GM18508 (cell line): ENCODE measurements around the gene ZNF329.

Experiments
- ATAC-seq: cut with Tn5 transposase; IDR thresholded peaks from one replicate; pipeline ENCODE4 v1.9.1; 2021; ENCODE audit warnings: moderate number of reproducible peaks; ENCODE audit not compliant: insufficient read depth, unreplicated experiment

The ZNF329 gene

GRCh38 chr19:58123354-58123753, 27.2 kb downstream of the ZNF329 start:
- ATAC-seq = no peak

GRCh38 chr19:58118979-58119733, 31.4 kb downstream of the ZNF329 start:
- no peak for ATAC-seq

GRCh38 chr19:58117841-58118575, 32.6 kb downstream of the ZNF329 start:
- ATAC-seq = no peak

GRCh38 chr19:58108546-58108817, 42.1 kb downstream of the ZNF329 start:
- ATAC-seq = no peak

- no peak for ATAC-seq
These were observed 42.6 kb downstream of the ZNF329 start for GRCh38 chr19:58107778-58108545.

GRCh38 chr19:58098682-58098998, 51.9 kb downstream of the ZNF329 start:
- ATAC-seq = no peak

- ATAC-seq = no peak
These were observed 52.6 kb downstream of the ZNF329 start, which contains the start of gene ZSCAN18 for GRCh38 chr19:58097781-58098681. ZSCAN18 (minus strand) TSS chr19:58098231; CDS start chr19:58090267, 7,964 bp downstream.

- ATAC-seq = no peak
These were observed 53.2 kb downstream of the ZNF329 start for GRCh38 chr19:58097349-58097748.

GRCh38 chr19:58096884-58097283, 53.7 kb downstream of the ZNF329 start:
- ATAC-seq = no peak

- ATAC-seq = no peak
These were observed 55.3 kb downstream of the ZNF329 start for GRCh38 chr19:58095328-58095727.

- ATAC-seq = no peak
These were observed 57.5 kb downstream of the ZNF329 start for GRCh38 chr19:58093071-58093470.

GRCh38 chr19:58091251-58091995, 59.2 kb downstream of the ZNF329 start:
- no peak for ATAC-seq

- ATAC-seq = no peak
These were observed 60.7 kb downstream of the ZNF329 start for GRCh38 chr19:58089846-58090245.

- no peak for ATAC-seq
These were observed 62.0 kb downstream of the ZNF329 start for GRCh38 chr19:58088521-58089052.

GRCh38 chr19:58086825-58087710, 63.5 kb downstream of the ZNF329 start:
- no peak for ATAC-seq

- no peak for ATAC-seq
These were observed 65.2 kb downstream of the ZNF329 start for GRCh38 chr19:58085348-58085875.

- no peak for ATAC-seq
These were observed 65.8 kb downstream of the ZNF329 start for GRCh38 chr19:58084596-58085347.
